HepG2 (cell line): ENCODE measurements around the gene CREG2. TPM values are rescaled to one million over a fixed set of nuclear protein-coding genes. Genes with fewer than 3 reads are reported as not detected.
A peak's percentile ranks its signal among the peaks of the same experiment; 100 is the strongest.

Experiments
- AFF4 ChIP-seq: sonication (generic); formaldehyde crosslinking; IDR thresholded peaks from 2 replicates; pipeline ENCODE4 v1.4.0; 2020; ENCODE audit warnings: missing genetic modification reagents
- ATF3 ChIP-seq: sonication (generic); formaldehyde crosslinking; IDR thresholded peaks from 2 replicates; pipeline ENCODE4 v1.4.0; 2020; ENCODE audit warnings: missing genetic modification reagents
- ATF7 ChIP-seq, 2 experiments: fragments of 450-650 bp in 1 of 2; sonication (generic) in 1 of 2; formaldehyde crosslinking in 1 of 2; IDR thresholded peaks; 2 replicates each; pipeline versions ENCODE4 v1.4.0 to v1.6.1; 2016 to 2020; ENCODE audit warnings: antibody characterized with exemption in 1 of 2, mild to moderate bottlenecking in 1 of 2, missing genetic modification reagents in 1 of 2
- BRF2 ChIP-seq: sonication (generic); formaldehyde crosslinking; IDR thresholded peaks from 2 replicates; pipeline ENCODE4 v1.8.1; 2022; ENCODE audit warnings: mild to moderate bottlenecking, missing genetic modification reagents
- ELF1 ChIP-seq: sonication (generic); formaldehyde crosslinking; IDR thresholded peaks from 2 replicates; pipeline ENCODE4 v1.4.0; 2020; ENCODE audit warnings: missing genetic modification reagents
- FOXA3 ChIP-seq: IDR thresholded peaks from 2 replicates; pipeline ENCODE4 v1.6.1; 2016; ENCODE audit warnings: missing genetic modification reagents, missing compliant biosample characterization
- HIVEP1 ChIP-seq: sonication (generic); formaldehyde crosslinking; IDR thresholded peaks from 2 replicates; pipeline ENCODE4 v1.4.0; 2020; ENCODE audit warnings: mild to moderate bottlenecking, missing genetic modification reagents
- HNRNPH1 ChIP-seq: fragments of 200-400 bp; formaldehyde crosslinking; optimal IDR thresholded peaks from 2 replicates; pipeline ENCODE3; 2017; ENCODE audit warnings: mild to moderate bottlenecking, low read depth, low read length
- HNRNPK ChIP-seq: fragments of 200-400 bp; formaldehyde crosslinking; IDR thresholded peaks from 2 replicates; pipeline ENCODE4 v1.6.1; 2018; ENCODE audit warnings: low read length, low read depth, moderate library complexity, mild to moderate bottlenecking; ENCODE audit not compliant: poor library complexity, severe bottlenecking
- HNRNPL ChIP-seq: fragments of 200-400 bp; formaldehyde crosslinking; IDR thresholded peaks from 2 replicates; pipeline ENCODE4 v1.6.1; 2017; ENCODE audit warnings: mild to moderate bottlenecking, low read depth, low read length
- MED1 ChIP-seq: sonication (generic); formaldehyde crosslinking; IDR thresholded peaks from 2 replicates; pipeline ENCODE4 v1.4.0; 2020; ENCODE audit warnings: missing genetic modification reagents
- NFE2L1 ChIP-seq: sonication (generic); formaldehyde crosslinking; IDR thresholded peaks from 2 replicates; pipeline ENCODE4 v1.4.0; 2020; ENCODE audit warnings: missing genetic modification reagents, mild to moderate bottlenecking, borderline replicate concordance
- PTBP1 ChIP-seq: fragments of 200-400 bp; formaldehyde crosslinking; IDR thresholded peaks from 2 replicates; pipeline ENCODE4 v1.6.1; 2018; ENCODE audit warnings: low read length, low read depth; ENCODE audit not compliant: poor library complexity, severe bottlenecking
- SIX1 ChIP-seq: sonication (generic); formaldehyde crosslinking; IDR thresholded peaks from 2 replicates; pipeline ENCODE4 v1.4.0; 2020; ENCODE audit warnings: missing genetic modification reagents, borderline replicate concordance
- TERF1 ChIP-seq: sonication (generic); formaldehyde crosslinking; IDR thresholded peaks from 2 replicates; pipeline ENCODE4 v1.8.0; 2022; ENCODE audit warnings: mild to moderate bottlenecking, missing genetic modification reagents, moderate library complexity
- ZMYM2 ChIP-seq: sonication (generic); formaldehyde crosslinking; IDR thresholded peaks from 2 replicates; pipeline ENCODE4 v1.8.0; 2022; ENCODE audit warnings: mild to moderate bottlenecking, missing genetic modification reagents
- ZNF33B ChIP-seq: sonication (generic); formaldehyde crosslinking; IDR thresholded peaks from 2 replicates; pipeline ENCODE4 v1.5.1; 2020; ENCODE audit warnings: mild to moderate bottlenecking, missing genetic modification reagents
- ZNF614 ChIP-seq: IDR thresholded peaks from 2 replicates; pipeline ENCODE4 v1.6.1; 2018; ENCODE audit warnings: missing biosample characterization, missing genetic modification reagents, inconsistent platforms, borderline replicate concordance
- polyA plus RNA-seq, 8 experiments: library from polyadenylated mRNA; depleted of rRNA in 3 of 8; stranded (reverse) in 7 of 8; unstranded in 1 of 8; fragments of >200 nt; fragmentation: Illumina TruSeq in 4 of 8; extraction: Trizol in 4 of 8; gene quantifications; 2 replicates each; pipeline versions ENCODE4 v1.2.1 to v1.2.3, GENCODE V29; 2011 to 2016; ENCODE audit warnings: low read depth in 4 of 8, missing spikeins in 1 of 8, mixed read lengths in 1 of 8; ENCODE audit not compliant: insufficient read depth in 1 of 8
- total RNA-seq, 5 experiments: library from RNA; depleted of rRNA; stranded (reverse); fragments of >200 nt; fragmentation: Illumina TruSeq; extraction: Trizol; gene quantifications; 2 replicates each; pipeline ENCODE4 v1.2.3, GENCODE V29; 2016; ENCODE audit warnings: low read depth in 1 of 5

CREG2 gene
- total and polyA plus RNA-seq, 2 of the 13 experiments (the other 11 are each of a cell fraction or from before 2014, with no cell fraction given): 0.18 to 0.26 TPM

- TF ChIP-seq TERF1 (CRISPR knock-in tag): no peak
- no peak for TF ChIP-seq ZNF33B (CRISPR knock-in tag)
- peak; percentile 44 for TF ChIP-seq ATF7 (IDR thresholded peaks at IDR 0.05)
- TF ChIP-seq ATF7 (CRISPR knock-in tag; IDR thresholded peaks at IDR 0.05): no peak
- TF ChIP-seq HNRNPK: no peak
- TF ChIP-seq ZNF614 (CRISPR knock-in tag): peak; percentile 69; the same call in 1 of the 2 replicates
- TF ChIP-seq HNRNPH1: no peak
- TF ChIP-seq ELF1: no peak
- TF ChIP-seq SIX1 (CRISPR knock-in tag): peak; percentile 95
- TF ChIP-seq PTBP1: no peak
- TF ChIP-seq HNRNPL: no peak
- no peak for TF ChIP-seq BRF2 (CRISPR knock-in tag)
- TF ChIP-seq AFF4 (CRISPR knock-in tag): no peak
- peak; percentile 75 for TF ChIP-seq MED1 (CRISPR knock-in tag)
- TF ChIP-seq HIVEP1 (CRISPR knock-in tag): no peak
- no peak for TF ChIP-seq NFE2L1
- TF ChIP-seq ATF3 (CRISPR knock-in tag): no peak
- TF ChIP-seq FOXA3 (CRISPR knock-in tag): peak; percentile 92
- no peak for TF ChIP-seq ZMYM2 (CRISPR knock-in tag)
Observed at GRCh38 chr2:101332885-101333766, 54.2 kb downstream of the CREG2 start (continued).
